Peyer's patch (tissue), 4 donors: Measurements from ENCODE around the gene BST1.

ENCODE experiments used
- POLR2A ChIP-seq, 2 donors: fragments of 450-650 bp; IDR thresholded peaks; one replicate each; pipeline ENCODE4 v1.5.1; 2017; ENCODE audit warnings: antibody characterized with exemption in 2 of 2, mild to moderate bottlenecking in 2 of 2, moderate library complexity in 2 of 2
- TF ChIP-seq, protein P1 (sequence below), 6 experiments: fragments of 450-650 bp in 4 of 6; fragments of 200-600 bp in 2 of 6; sonication (generic) in 1 of 6; IDR thresholded peaks; one replicate each; pipeline ENCODE4 v1.5.1; 2017 to 2019; ENCODE audit warnings: antibody characterized with exemption in 6 of 6, mild to moderate bottlenecking in 3 of 6, moderate library complexity in 1 of 6

- TF ChIP-seq POLR2A (IDR thresholded peaks at IDR 0.05), result no peak
- TF ChIP-seq, protein P1, sequence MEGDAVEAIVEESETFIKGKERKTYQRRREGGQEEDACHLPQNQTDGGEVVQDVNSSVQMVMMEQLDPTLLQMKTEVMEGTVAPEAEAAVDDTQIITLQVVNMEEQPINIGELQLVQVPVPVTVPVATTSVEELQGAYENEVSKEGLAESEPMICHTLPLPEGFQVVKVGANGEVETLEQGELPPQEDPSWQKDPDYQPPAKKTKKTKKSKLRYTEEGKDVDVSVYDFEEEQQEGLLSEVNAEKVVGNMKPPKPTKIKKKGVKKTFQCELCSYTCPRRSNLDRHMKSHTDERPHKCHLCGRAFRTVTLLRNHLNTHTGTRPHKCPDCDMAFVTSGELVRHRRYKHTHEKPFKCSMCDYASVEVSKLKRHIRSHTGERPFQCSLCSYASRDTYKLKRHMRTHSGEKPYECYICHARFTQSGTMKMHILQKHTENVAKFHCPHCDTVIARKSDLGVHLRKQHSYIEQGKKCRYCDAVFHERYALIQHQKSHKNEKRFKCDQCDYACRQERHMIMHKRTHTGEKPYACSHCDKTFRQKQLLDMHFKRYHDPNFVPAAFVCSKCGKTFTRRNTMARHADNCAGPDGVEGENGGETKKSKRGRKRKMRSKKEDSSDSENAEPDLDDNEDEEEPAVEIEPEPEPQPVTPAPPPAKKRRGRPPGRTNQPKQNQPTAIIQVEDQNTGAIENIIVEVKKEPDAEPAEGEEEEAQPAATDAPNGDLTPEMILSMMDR (IDR thresholded peaks at IDR 0.05), result no peak
Measured at GRCh38 chr4:15707363-15707715, 4.5 kb downstream of the BST1 start.
